ENCODE data around the gene RPS6KA2.

Gene RPS6KA2

GRCh38 chr6:166656230-166657151 is 29.4 kb upstream of the RPS6KA2 start:
- no peak for DNase-seq (ENCODE audit: low spot score)

GRCh38 chr6:166655713-166656229 is 28.7 kb upstream of the RPS6KA2 start:
- DNase-seq (ENCODE audit: low spot score), result no peak

DNA sequence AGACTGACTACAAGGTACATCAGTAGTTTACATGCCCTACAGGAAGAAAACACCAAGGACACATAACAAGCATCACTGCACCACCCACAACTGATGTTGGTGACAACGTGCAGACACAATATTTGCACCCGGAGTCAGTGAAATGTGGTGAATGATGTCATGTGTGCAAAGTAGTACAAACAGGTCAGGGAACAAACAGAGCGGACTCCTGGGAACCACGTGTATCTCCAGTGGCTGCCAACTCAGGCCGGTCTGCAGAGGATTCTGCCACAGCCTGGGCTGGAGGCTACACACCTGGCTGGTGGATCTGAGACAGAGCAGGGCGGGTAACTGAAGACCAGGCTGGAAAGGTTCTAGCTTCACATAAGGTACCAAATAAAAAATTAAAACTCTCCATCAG is 28.2 kb upstream of the RPS6KA2 start:
- DNase-seq (ENCODE audit: low spot score), result no peak

- no peak for DNase-seq (ENCODE audit: low spot score)
Measured at GRCh38 chr6:166654573-166654972, 27.5 kb upstream of the RPS6KA2 start.

GRCh38 chr6:166653639-166653941 is 26.5 kb upstream of the RPS6KA2 start:
- no peak for DNase-seq (ENCODE audit: low spot score)

- no peak for DNase-seq (ENCODE audit: low spot score)
Measured at GRCh38 chr6:166650824-166651807, 24.1 kb upstream of the RPS6KA2 start.

DNA sequence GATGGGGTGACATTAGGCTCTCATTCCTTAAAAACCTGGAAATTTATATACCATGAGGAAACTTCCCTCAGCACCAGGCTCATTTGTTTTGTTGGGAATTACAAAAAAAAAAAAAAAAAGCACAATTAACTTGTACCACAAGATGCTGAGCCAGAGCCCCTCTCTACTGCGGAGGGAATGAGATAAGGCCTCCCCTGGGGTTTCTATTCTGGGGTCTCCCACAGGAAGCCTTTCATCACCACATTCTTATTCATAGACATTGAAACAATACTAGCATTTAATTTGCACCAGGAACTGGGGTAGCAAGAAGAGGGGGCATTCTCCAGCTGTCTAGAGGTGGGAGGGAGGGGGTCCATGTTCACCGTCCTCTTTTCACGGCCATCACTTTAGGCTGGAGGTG is 23.0 kb upstream of the RPS6KA2 start:
- no peak for DNase-seq (ENCODE audit: low spot score)

DNA sequence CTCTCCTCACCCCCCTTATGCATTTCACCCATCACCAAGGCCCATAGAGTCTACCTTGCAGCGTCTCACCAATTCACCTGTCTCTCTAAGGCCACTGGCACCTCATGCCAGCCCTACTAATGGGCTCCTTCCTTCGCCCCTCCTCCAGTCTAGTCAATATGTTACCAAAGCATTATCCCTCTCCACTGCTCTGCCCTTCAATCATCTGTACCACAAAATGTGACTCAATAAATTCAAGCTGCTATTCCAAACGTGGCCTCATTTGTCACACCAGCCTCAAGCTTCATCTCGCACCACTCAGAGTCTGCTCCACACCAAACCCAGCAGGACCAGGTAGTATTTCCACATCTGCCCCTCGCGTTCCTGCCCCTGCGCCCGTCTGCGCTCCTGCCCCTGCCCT is 21.8 kb upstream of the RPS6KA2 start:
- DNase-seq (ENCODE audit: low spot score), result no peak

DNA sequence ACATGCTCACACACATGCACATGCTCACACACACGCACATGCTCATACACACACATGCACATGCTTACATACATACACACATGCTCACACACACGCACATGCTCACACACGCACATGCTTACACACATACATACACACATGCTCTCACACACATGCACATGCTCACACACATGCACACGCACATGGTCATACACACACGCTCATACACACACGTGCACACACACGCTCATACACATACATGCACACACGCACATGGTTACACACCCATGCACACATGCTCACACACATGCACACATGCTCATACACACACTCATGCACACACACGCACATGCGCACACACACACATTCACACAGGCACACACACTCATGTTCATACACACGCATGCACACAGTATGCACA is 20.8 kb upstream of the RPS6KA2 start:
- no peak for DNase-seq (ENCODE audit: low spot score)

- no peak for DNase-seq (ENCODE audit: low spot score)
Measured at GRCh38 chr6:166646716-166647115, 19.7 kb upstream of the RPS6KA2 start.

DNA sequence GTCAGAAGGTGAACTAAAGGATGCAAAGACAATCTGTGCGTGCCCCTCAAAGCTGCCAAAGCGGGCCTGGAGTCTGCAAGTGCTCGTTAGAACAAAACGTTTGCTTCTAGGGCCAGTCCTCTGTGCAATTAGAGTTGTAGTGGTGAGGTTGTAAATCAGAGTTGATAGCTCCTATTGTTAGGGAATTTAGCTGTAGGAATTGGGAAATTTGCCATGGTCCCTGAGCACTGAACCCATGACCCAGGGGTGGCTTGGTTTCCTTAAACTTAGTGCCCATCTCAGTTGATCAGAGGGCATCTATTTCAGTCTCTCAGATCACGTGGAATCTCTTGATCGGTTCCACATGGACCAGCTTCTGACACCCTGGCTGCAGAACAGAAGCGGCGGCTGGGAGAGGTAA is 18.8 kb upstream of the RPS6KA2 start:
- DNase-seq (ENCODE audit: low spot score), result no peak

DNA sequence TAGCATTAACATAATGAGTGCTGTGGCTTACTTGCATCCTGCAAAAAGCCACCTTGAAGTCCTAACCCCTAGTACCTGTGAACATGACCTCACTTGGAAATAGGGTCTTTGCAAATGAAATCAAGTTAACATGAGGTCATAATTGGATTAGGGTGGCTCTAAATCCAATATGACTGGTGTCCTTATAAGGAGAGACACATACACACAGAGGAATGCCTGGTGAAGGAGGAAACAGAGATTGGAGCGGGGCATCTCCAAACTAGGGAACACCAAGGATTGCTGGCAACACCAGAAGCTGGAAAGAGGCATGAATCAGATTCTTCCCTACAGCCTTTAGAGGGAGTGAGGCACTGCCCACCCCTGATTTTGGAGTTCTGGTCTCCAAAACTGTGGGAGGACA is 17.6 kb upstream of the RPS6KA2 start:
- no peak for DNase-seq (ENCODE audit: low spot score)

DNA sequence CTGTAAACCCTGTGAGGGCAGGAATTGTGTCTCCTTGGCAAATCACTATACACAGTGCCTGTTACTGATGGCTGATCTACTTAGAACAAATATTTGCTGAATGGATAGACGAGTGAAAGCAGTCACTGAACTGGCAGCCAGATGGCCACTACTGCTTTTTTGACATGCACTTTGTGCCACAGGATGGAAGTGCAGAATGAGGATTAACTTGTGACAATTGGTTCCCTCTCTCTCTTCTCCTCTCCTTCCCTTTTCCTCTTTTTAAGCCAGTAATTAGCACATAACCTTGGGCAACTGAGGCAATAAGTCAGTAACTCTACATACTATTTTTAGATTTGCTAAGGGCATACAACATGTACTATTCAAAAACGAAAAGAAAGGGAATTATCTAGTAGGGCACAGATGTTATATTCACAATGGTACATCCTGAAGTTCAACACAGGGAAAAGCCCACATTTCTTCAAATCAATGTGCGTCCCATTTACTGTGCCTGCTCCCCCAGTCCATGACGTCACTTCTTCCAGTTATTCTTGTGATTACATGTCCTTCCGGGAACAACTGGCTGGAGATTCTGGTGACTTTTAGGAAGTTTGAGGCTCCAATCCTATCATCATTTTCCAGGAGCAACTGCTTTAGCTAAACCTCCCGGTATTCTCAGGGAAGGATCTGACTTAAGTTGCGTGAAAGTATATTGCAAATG is 17.0 kb upstream of the RPS6KA2 start:
- DNase-seq (ENCODE audit: low spot score), result no peak

DNA sequence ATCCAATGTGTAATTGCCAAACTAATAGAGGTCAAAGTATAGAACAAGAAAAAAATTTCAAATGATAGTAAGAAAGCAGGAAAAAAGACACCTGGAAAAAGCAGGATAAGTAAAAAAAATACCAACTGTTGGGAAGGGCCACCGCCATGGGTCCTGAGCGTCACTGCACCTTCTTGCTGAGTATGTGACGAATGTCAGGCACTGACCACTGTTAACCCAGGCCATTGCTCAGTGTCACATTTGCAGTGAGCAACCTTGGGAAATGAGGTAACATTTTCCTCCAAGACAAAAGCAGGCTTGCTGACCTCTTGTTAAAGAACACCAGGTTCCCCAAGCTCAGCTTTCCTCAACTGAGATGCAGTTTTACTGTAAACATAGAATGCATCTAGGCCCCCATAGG is 15.6 kb upstream of the RPS6KA2 start:
- DNase-seq (ENCODE audit: low spot score), result no peak

DNA sequence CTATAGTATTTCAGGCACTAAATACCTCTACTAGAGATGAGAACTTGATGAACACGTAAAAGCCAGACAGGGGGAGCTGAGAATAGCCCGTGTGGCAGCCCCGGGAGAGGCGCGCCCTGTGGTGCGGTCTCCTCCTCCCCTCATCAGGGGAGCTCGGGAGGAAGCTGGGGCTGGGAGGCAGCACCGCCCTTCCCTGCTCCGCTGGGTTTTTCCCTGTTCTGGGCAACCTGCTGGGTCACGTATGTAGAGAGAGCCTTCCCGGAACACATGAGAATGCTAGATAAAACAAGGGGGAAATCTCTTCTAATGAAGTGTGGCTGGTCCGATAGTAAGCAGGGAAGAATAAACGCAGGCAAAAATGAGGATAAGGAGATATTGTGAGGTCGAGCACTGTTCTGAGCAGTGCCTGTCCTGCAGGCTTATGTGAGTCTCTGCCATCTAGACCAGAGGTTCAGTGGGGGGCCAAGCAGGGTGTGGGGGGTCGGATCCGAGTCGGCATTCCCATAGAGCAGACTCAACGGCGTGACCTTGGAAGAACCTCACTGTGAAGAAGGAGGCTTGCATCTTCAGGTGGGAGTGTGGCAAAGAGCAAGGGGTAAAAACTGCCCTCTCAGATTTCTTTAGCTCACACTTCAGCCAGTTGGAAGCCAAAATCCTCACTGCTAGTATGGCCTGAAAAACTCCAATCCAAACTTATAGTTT is 13.4 kb upstream of the RPS6KA2 start:
- no peak for DNase-seq (ENCODE audit: low spot score)

DNA sequence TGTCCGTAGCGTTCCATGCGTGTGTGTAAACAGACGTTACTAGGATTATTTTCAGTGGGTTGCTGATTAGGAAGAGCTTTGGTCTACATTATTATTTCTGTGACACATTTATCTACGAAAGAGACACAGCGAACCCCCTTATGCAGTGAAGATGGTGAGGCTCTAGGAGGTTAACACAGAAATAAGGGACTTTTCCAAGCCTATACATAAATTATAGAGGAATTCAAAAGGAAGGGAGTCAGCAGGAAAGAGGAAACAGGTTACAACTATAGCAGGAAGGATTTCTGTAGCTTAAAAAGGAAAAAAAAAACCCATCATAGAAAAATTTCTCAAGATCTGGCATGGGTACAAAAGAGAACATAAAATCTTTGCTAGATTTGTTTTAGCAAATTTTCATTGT is 12.9 kb upstream of the RPS6KA2 start:
- DNase-seq (ENCODE audit: low spot score), result no peak

DNA sequence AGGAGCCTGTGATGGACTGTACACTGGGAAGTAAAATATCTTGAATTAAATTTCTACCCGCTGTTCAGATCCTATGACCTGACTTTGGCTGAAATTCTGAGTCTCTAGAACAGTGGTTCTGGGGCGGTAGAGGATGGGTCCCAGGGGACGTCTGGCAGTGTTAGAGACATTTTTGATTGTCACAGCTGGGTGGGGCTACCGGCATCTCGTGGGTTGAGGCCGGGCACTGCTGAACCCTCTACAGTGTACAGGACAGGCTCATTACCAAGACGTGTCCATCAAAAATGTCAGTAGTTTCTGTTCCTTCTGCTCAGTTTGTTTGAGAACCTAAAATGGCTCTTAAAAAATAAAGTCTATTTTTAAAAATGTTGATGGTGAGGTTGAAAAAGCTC is 11.5 kb upstream of the RPS6KA2 start:
- no peak for DNase-seq (ENCODE audit: low spot score)

DNA sequence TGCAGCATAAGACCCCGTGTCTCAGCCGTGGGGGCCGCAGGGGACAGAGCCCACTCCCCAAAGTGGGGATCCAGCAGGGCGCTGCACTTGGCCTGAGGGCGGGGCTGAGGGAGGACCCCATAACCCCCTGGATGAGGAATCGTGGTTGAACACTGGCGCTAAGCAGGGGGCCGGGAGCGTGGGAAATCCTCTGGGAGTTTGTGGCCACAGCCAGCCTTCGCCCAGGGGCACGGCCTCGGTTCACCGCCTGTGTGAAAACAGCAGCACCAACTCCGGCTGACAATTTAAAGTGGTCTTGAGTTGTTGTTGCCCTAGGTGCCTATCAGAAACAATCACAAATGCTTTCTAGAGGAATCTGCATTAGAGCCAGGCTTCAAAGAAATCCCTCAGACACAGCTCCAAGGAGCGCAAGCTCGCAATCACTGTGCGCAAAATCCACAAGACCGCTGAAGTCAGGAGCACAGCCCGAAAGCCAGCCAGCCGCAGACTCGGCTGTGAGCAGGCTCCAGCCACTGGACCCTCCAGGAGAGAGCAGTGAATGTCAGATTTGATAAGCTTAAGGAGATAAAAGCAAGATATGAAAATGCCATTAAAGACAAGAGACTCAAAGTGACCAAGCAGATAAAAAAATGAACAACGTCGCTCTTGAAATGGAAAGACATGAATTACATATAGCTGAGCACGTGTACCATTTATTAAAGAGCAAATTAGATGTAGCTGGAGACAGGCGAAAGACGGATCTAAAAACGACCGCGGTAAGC is 10.9 kb upstream of the RPS6KA2 start:
- no peak for DNase-seq (ENCODE audit: low spot score)

DNA sequence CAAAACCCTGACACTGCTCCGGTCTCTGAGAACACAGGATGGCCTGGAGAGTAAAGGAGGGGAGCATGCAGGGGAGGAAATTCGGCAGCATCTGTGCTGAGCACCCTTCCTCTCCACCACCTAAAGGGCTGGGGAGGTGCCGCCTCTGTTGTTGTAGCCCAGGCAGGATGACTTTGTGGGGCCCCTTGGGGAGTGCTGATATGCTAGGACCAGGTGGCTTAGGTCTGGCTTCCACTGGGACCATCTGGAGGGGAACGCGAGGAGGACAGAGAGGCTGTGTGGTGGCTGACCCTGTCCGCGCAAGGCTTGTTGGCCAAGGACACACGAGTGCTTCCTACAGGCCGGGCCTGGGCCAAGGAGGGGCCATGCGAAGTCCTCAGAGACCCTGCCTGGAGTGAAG is 9.9 kb upstream of the RPS6KA2 start:
- DNase-seq (ENCODE audit: low spot score), result no peak

DNA sequence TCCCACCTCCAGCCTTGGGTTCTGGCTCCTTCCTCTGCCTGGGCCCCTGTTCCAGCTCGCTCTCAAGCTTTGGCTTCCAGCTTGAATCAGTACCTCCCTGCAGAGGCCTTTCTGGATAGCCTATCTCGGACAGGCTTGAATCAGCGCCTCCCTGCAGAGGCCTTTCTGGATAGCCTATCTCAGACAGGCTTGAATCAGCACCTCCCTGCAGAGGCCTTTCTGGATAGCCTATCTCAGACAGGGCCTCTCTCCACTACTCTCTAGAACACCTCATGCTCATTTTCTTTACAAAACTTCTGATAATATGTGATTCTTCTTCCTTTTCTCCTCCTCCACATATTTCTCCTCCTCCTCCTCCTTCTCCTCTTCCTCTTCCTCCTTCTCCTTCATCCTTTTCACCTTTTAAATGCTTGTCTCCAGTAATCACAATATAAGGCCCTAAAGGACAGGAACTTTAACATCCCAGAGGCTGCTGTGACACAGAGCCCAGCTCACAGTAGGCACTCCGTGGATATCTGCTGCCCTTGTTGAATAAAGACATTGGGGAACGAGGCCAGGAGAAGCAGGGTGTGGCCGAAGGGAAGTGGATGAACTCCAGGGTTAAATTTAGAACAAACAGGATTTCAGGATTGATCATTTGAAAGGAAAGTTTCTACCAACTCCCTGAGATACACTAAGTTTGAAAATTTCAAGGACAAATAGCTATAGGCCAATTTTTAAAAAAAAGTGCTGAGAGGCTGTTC is 9.3 kb upstream of the RPS6KA2 start:
- DNase-seq (ENCODE audit: low spot score), result no peak
